ENCODE measurements around the gene EXOC3L2. TPM values are rescaled to one million over a fixed set of nuclear protein-coding genes. Genes with fewer than 3 reads are reported as not detected.

EXOC3L2 gene
- total and polyA plus RNA-seq, 2 of the 8 experiments (the other 6 are each of a cell fraction or from before 2014, with no cell fraction given): 1.4 to 1.6 TPM

DNA sequence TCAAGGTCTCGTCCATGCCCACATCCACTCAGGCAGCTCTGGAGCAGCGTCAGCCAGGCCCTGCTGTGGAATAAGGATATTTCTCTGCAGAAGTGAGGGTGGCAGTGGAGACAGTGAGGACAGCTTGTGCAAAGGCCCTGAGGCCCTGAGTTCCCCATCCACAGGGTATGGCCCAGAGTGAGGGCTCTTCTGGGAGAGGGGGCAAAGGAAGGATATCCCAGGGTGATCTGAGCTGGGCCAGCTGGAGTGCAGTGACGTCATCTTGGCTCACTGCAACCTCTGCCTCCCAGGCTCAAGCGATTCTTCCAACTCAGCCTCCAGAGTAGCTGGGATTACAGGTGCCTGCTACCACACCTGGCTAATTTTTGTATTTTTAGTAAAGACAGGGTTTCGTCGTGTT, 17.4 kb upstream of the EXOC3L2 start:
- Histone ChIP-seq H3K18ac (ENCODE audit: extremely low read depth, low read length) (no peak overlapping the region), H3K79me1 (ENCODE audit: low read depth, low read length) (no peaks in the 10 kb centered on the region; the same call in 1 of the 2 replicates), H3K4me2 (ENCODE audit: insufficient read depth in 1 of 2, low read depth in 2 of 2, low read length in 2 of 2) (no peak overlapping the region), H4K91ac (replicated peaks; ENCODE audit: insufficient read length, low read length) (no peak overlapping the region), H2BK120ac (replicated peaks; ENCODE audit: low read depth, low read length) (no peak overlapping the region), H2BK20ac (ENCODE audit: low read length) (no peak overlapping the region), H3K79me2 (ENCODE audit: control insufficient read depth in 1 of 2, insufficient read depth in 2 of 2, low read length in 2 of 2) (no peaks in the 10 kb centered on the region), H3K56ac (replicated peaks; ENCODE audit: insufficient read length, low read depth, low read length) (no peak overlapping the region), H3K9me3 (ENCODE audit: insufficient read depth in 2 of 2, low read depth in 1 of 2, low read length in 1 of 2) (no peaks in the 10 kb centered on the region), H3K36me3 (ENCODE audit: control insufficient read depth in 2 of 4, insufficient read depth in 4 of 4, low read length in 3 of 4) (peaks cover 0 to 4% (median 0%) of the 10 kb centered on the region in 4 experiments; a peak in 1 of 8 replicates), H4K5ac (ENCODE audit: insufficient read length, low read depth, low read length) (no peak overlapping the region), H3K27me3 (replicated peaks in 1 of 4; ENCODE audit: control insufficient read depth in 3 of 4, extremely low read depth in 1 of 4, insufficient read depth in 3 of 4, low read length in 3 of 4) (no peaks in the 10 kb centered on the region; a peak in 1 of 7 replicates), H3K23ac (ENCODE audit: insufficient read length) (no peak overlapping the region), H3K14ac (ENCODE audit: insufficient read length) (no peak overlapping the region), H3K4me1 (replicated peaks in 1 of 4; ENCODE audit: control insufficient read depth in 3 of 4, insufficient read depth in 4 of 4, low read length in 3 of 4) (no peaks in the 10 kb centered on the region), H3K23me2 (ENCODE audit: low read depth, low read length) (peaks cover 4% of the 10 kb centered on the region; the same call in 1 of the 2 replicates), H4K8ac (ENCODE audit: extremely low read depth, insufficient read depth, low read length) (no peak overlapping the region), H3K27ac (ENCODE audit: low read depth, low read length) (no peak overlapping the region), H2BK12ac (ENCODE audit: low read depth, low read length) (no peak overlapping the region), H3K4me3 (ENCODE audit: extremely low read depth in 1 of 4, insufficient read depth in 2 of 4, low read depth in 3 of 4, low read length in 4 of 4) (no peak overlapping the region), H2BK15ac (ENCODE audit: low read length) (no peak overlapping the region), H2AFZ (ENCODE audit: low read length) (no peak overlapping the region), H2AK5ac (ENCODE audit: low read depth, low read length) (no peak overlapping the region), H3K9ac (replicated peaks in 1 of 4; ENCODE audit: extremely low read depth in 1 of 4, low read depth in 3 of 4, low read length in 3 of 4) (no peak overlapping the region), H3K4ac (replicated peaks; ENCODE audit: insufficient read length, low read depth, low read length) (no peak overlapping the region), H2BK5ac (ENCODE audit: low read depth, low read length) (no peak overlapping the region), H4K20me1 (replicated peaks in 1 of 2; ENCODE audit: control insufficient read depth in 1 of 2, insufficient read depth in 2 of 2, low read length in 2 of 2) (peaks cover 2 to 15% of the 10 kb centered on the region in 2 experiments)
- CTCF ChIA-PET (ENCODE audit: partially characterized antibody): interaction anchor here (0.6 kb wide), 1 partner anchor 427 kb away, joined by 3 read pairs; no protein-coding TSS in a partner anchor
- no peak for DNase-seq (ENCODE audit: low read depth in 1 of 2, low spot score in 2 of 2)
- no peak for FAIRE-seq
- WGBS, 2 experiments (ENCODE audit: extremely low coverage in 1 of 2, insufficient coverage in 1 of 2, insufficient read length in 1 of 2, insufficient replicate concordance in 2 of 2, low coverage in 1 of 2, low lambda C conversion rate in 2 of 2, missing lambda C conversion rate in 1 of 2): 91% methylated on average over 6 of the region's 6 CpGs; no CpG with 5 or more reads in 1 of the 2 experiments
- TF ChIP-seq RBBP5 (IDR thresholded peaks at IDR 0.05; ENCODE audit: borderline replicate concordance, low read depth, low read length) (no peak), SIRT6 (IDR thresholded peaks at IDR 0.05; ENCODE audit: low read length) (no peak), CBX8 (IDR thresholded peaks at IDR 0.05; ENCODE audit: borderline replicate concordance, low read depth, low read length) (no peak), TAF1 (IDR thresholded peaks at IDR 0.05; ENCODE audit: low read depth, low read length) (no peak), HDAC6 (IDR thresholded peaks at IDR 0.05; ENCODE audit: low read depth, low read length) (no peak), FOSL1 (IDR thresholded peaks at IDR 0.05; ENCODE audit: insufficient read depth, low read depth, low read length) (no peak), CEBPB (IDR thresholded peaks at IDR 0.05; ENCODE audit: low read depth, low read length) (no peak), RXRA (IDR thresholded peaks at IDR 0.05; ENCODE audit: insufficient read depth, low read depth, low read length) (no peak), POLR2A (IDR thresholded peaks at IDR 0.05; ENCODE audit: control extremely low read depth in 1 of 2, low read depth in 2 of 2, low read length in 2 of 2) (no peak)
- TF ChIP-seq, protein P1, sequence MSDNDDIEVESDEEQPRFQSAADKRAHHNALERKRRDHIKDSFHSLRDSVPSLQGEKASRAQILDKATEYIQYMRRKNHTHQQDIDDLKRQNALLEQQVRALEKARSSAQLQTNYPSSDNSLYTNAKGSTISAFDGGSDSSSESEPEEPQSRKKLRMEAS (IDR thresholded peaks at IDR 0.05): no peak
- POLR2A ChIA-PET (ENCODE audit: partially characterized antibody): interaction anchor here (0.9 to 1.1 kb wide), 2 partner anchors 15 to 109 kb away, joined by 3 to 5 read pairs; no protein-coding TSS in a partner anchor

Data from H1 (cell line).